Astrocyte (in vitro differentiated cells and primary cell): ENCODE data around the gene GMDS.

Experiments used
- CTCF ChIP-seq: IDR thresholded peaks from 2 replicates; pipeline ENCODE4 v1.5.1; 2011; ENCODE audit warnings: low read depth, mild to moderate bottlenecking, inconsistent platforms, low read length, moderate library complexity; ENCODE audit not compliant: insufficient read depth
- EZH2 ChIP-seq: IDR thresholded peaks from 2 replicates; pipeline ENCODE4 v1.6.1; 2012; ENCODE audit warnings: mild to moderate bottlenecking, low read length, inconsistent platforms; ENCODE audit not compliant: insufficient read depth

GRCh38 chr6:1767481-1768246, 477.7 kb downstream of the GMDS start:
- TF ChIP-seq CTCF: no peak
- TF ChIP-seq EZH2: no peak
